NCI-H526 treated with DMSO at 0.1 percent for 48 hours (cell line): ENCODE measurements around the gene SMIM28.
"Not testable (repeated sequence)": the region's sequence is repeated elsewhere in the genome, so short reads cannot be mapped to it uniquely, and the experiment has no call there.

Source experiments
- DNase-seq: peaks from one replicate; lab custom pipeline; 2025; lab: John Stamatoyannopoulos, UW

Gene SMIM28

GRCh38 chr6:138405816-138406413 lies 28.2 kb downstream of the SMIM28 start:
- no peak for DNase-seq

- no peak for DNase-seq
Observed at GRCh38 chr6:138406443-138406842, 28.7 kb downstream of the SMIM28 start.

- DNase-seq: no peak
Observed at GRCh38 chr6:138410048-138410735, 32.5 kb downstream of the SMIM28 start.

- DNase-seq: no peak
Observed at GRCh38 chr6:138410972-138411880, 33.5 kb downstream of the SMIM28 start.

GRCh38 chr6:138415125-138415524 lies 37.4 kb downstream of the SMIM28 start:
- no peak for DNase-seq

GRCh38 chr6:138416206-138416605 lies 38.5 kb downstream of the SMIM28 start:
- no peak for DNase-seq

GRCh38 chr6:138417493-138418117 lies 39.9 kb downstream of the SMIM28 start:
- DNase-seq: no peak

GRCh38 chr6:138418118-138418742 lies 40.5 kb downstream of the SMIM28 start:
- no peak for DNase-seq

GRCh38 chr6:138419766-138420165 lies 42.1 kb downstream of the SMIM28 start:
- no peak for DNase-seq

GRCh38 chr6:138420356-138420755 lies 42.7 kb downstream of the SMIM28 start:
- DNase-seq: no peak

GRCh38 chr6:138421089-138421488 lies 43.4 kb downstream of the SMIM28 start:
- DNase-seq: no peak

GRCh38 chr6:138421608-138422007 lies 43.9 kb downstream of the SMIM28 start:
- no peak for DNase-seq

GRCh38 chr6:138422861-138423260 lies 45.2 kb downstream of the SMIM28 start:
- no peak for DNase-seq

GRCh38 chr6:138424004-138424904 lies 46.5 kb downstream of the SMIM28 start:
- no peak for DNase-seq

GRCh38 chr6:138425256-138425655 lies 47.6 kb downstream of the SMIM28 start:
- not testable (repeated sequence) for DNase-seq

- no peak for DNase-seq
Observed at GRCh38 chr6:138426500-138427123, 48.9 kb downstream of the SMIM28 start.

GRCh38 chr6:138427701-138428100 lies 50.0 kb downstream of the SMIM28 start:
- DNase-seq: no peak

- no peak for DNase-seq
Observed at GRCh38 chr6:138428944-138429598, 51.4 kb downstream of the SMIM28 start.

- no peak for DNase-seq
Observed at GRCh38 chr6:138429761-138430160, 52.1 kb downstream of the SMIM28 start.
